Skeletal muscle satellite cell (primary cell): Measurements from ENCODE around the gene ZNF644. TPM values are rescaled to one million over a fixed set of nuclear protein-coding genes. Genes with fewer than 3 reads are reported as not detected.
"Not testable (repeated sequence)": the region's sequence is repeated elsewhere in the genome, so short reads cannot be mapped to it uniquely, and the experiment has no call there.

ENCODE experiments used
- H3K27me3 ChIP-seq: 2 replicates; pipeline ENCODE4 v1.7.0; 2013; ENCODE audit warnings: low read length; ENCODE audit not compliant: control insufficient read depth, insufficient read depth
- H3K36me3 ChIP-seq: 2 replicates; pipeline ENCODE4 v1.7.0; 2013; ENCODE audit warnings: mild to moderate bottlenecking, control low read depth, low read length; ENCODE audit not compliant: insufficient read depth
- H3K4me1 ChIP-seq: 2 replicates; pipeline ENCODE4 v1.7.0; 2013; ENCODE audit warnings: low read length; ENCODE audit not compliant: control insufficient read depth, insufficient read depth
- H3K4me2 ChIP-seq: 2 replicates; pipeline ENCODE4 v1.7.0; 2013; ENCODE audit warnings: mild to moderate bottlenecking, low read length
- H3K4me3 ChIP-seq: 2 replicates; pipeline ENCODE4 v1.7.0; 2013; ENCODE audit warnings: low read length
- H3K9ac ChIP-seq: 2 replicates; pipeline ENCODE4 v1.7.0; 2013; ENCODE audit warnings: mild to moderate bottlenecking, low read depth, low read length, moderate library complexity
- H3K9me3 ChIP-seq: replicated peaks from 2 replicates; pipeline ENCODE4 v1.7.0; 2013; ENCODE audit warnings: mild to moderate bottlenecking, control low read depth, low read length
- total RNA-seq: library from RNA; depleted of rRNA; stranded (reverse); fragments of >200 nt; gene quantifications from 2 replicates; pipeline ENCODE4 v1.2.3, GENCODE V29; 2012; rRNA removed

The ZNF644 gene
- 39.5 and 46.4 TPM in 2 replicates for total RNA-seq

GRCh38 chr1:91021686-91022517 lies at the start of gene ZNF644:
Gene ZNF644 (minus strand): TSS chr1:91022035. CDS start chr1:90982353, 39,682 bp downstream.
- peak within 1 kb of the TSS; percentile 99 for H3K4me2 ChIP-seq
- peaks cover 11% of the 10 kb centered on the region for H3K4me1 ChIP-seq
- H3K9ac ChIP-seq: peak within 1 kb of the TSS; percentile 97
- peak within 1 kb of the TSS; percentile 95 for H3K4me3 ChIP-seq
- H3K9me3 ChIP-seq: no peaks in the 10 kb centered on the region
- H3K36me3 ChIP-seq: peaks cover 7% of the 10 kb centered on the region
- no peaks in the 10 kb centered on the region for H3K27me3 ChIP-seq

GRCh38 chr1:91070298-91070697 lies 48.5 kb upstream of the ZNF644 start:
- Histone ChIP-seq H3K4me3 (no peak overlapping the region), H3K4me2 (no peak overlapping the region)

GRCh38 chr1:91066538-91066937 lies 44.7 kb upstream of the ZNF644 start:
- Histone ChIP-seq H3K4me3 (no peak overlapping the region), H3K9ac (no peak overlapping the region), H3K4me2 (no peak overlapping the region), H3K9me3 (no peaks in the 10 kb centered on the region), H3K27me3 (no peaks in the 10 kb centered on the region), H3K4me1 (no peaks in the 10 kb centered on the region), H3K36me3 (no peaks in the 10 kb centered on the region)

More at GRCh38 chr1:91070298-91070697, 48.5 kb upstream of the ZNF644 start:
- no peaks in the 10 kb centered on the region for H3K36me3 ChIP-seq
- no peaks in the 10 kb centered on the region for H3K4me1 ChIP-seq
- H3K9me3 ChIP-seq: no peaks in the 10 kb centered on the region
- H3K27me3 ChIP-seq: no peaks in the 10 kb centered on the region
- no peak overlapping the region for H3K9ac ChIP-seq

GRCh38 chr1:91065337-91065736 lies 43.5 kb upstream of the ZNF644 start:
- Histone ChIP-seq H3K4me3 (no peak overlapping the region), H3K36me3 (no peaks in the 10 kb centered on the region), H3K4me2 (no peak overlapping the region), H3K4me1 (no peaks in the 10 kb centered on the region), H3K9ac (no peak overlapping the region), H3K9me3 (no peaks in the 10 kb centered on the region), H3K27me3 (no peaks in the 10 kb centered on the region)

GRCh38 chr1:91063403-91063802 lies 41.6 kb upstream of the ZNF644 start:
- not testable (repeated sequence) for H3K36me3 ChIP-seq, H3K4me2 ChIP-seq, H3K9me3 ChIP-seq, H3K4me3 ChIP-seq, H3K4me1 ChIP-seq, H3K27me3 ChIP-seq, H3K9ac ChIP-seq

GRCh38 chr1:91059157-91059556 lies 37.3 kb upstream of the ZNF644 start:
- H3K4me1 ChIP-seq: no peaks in the 10 kb centered on the region
- H3K36me3 ChIP-seq: no peaks in the 10 kb centered on the region
- no peak overlapping the region for H3K4me3 ChIP-seq
- H3K9ac ChIP-seq: no peak overlapping the region
- H3K27me3 ChIP-seq: no peaks in the 10 kb centered on the region
- no peaks in the 10 kb centered on the region for H3K9me3 ChIP-seq
- no peak overlapping the region for H3K4me2 ChIP-seq

GRCh38 chr1:91057784-91058183 lies 35.9 kb upstream of the ZNF644 start:
- no peak overlapping the region for H3K9ac ChIP-seq
- H3K27me3 ChIP-seq: no peaks in the 10 kb centered on the region
- no peaks in the 10 kb centered on the region for H3K9me3 ChIP-seq
- H3K4me2 ChIP-seq: no peak overlapping the region
- H3K4me3 ChIP-seq: no peak overlapping the region
- no peaks in the 10 kb centered on the region for H3K4me1 ChIP-seq
- H3K36me3 ChIP-seq: no peaks in the 10 kb centered on the region

GRCh38 chr1:91054780-91055481 lies 33.1 kb upstream of the ZNF644 start:
- Histone ChIP-seq H3K4me2 (no peak overlapping the region), H3K27me3 (no peaks in the 10 kb centered on the region), H3K9ac (no peak overlapping the region), H3K4me3 (no peak overlapping the region), H3K36me3 (no peaks in the 10 kb centered on the region), H3K9me3 (no peaks in the 10 kb centered on the region), H3K4me1 (no peaks in the 10 kb centered on the region)

- Histone ChIP-seq H3K4me3 (no peak overlapping the region), H3K9me3 (no peaks in the 10 kb centered on the region), H3K27me3 (no peaks in the 10 kb centered on the region), H3K36me3 (no peaks in the 10 kb centered on the region), H3K4me1 (no peaks in the 10 kb centered on the region), H3K4me2 (no peak overlapping the region), H3K9ac (no peak overlapping the region)
Measured at GRCh38 chr1:91053630-91054029, 31.8 kb upstream of the ZNF644 start.

- H3K4me2 ChIP-seq, H3K27me3 ChIP-seq, H3K9ac ChIP-seq, H3K36me3 ChIP-seq, H3K9me3 ChIP-seq, H3K4me3 ChIP-seq, H3K4me1 ChIP-seq: not testable (repeated sequence)
Measured at GRCh38 chr1:91049551-91049950, 27.7 kb upstream of the ZNF644 start.

- H3K9me3 ChIP-seq: no peaks in the 10 kb centered on the region
- H3K9ac ChIP-seq: no peak overlapping the region
- no peaks in the 10 kb centered on the region for H3K4me1 ChIP-seq
- peaks cover 2% of the 10 kb centered on the region for H3K27me3 ChIP-seq
- no peak overlapping the region for H3K4me2 ChIP-seq
- no peaks in the 10 kb centered on the region for H3K36me3 ChIP-seq
- H3K4me3 ChIP-seq: no peak overlapping the region
Measured at GRCh38 chr1:91046766-91047165, 24.9 kb upstream of the ZNF644 start.
